HG03457 (cell line): ENCODE data around the gene PKP4.
"Not testable (repeated sequence)": the region's sequence is repeated elsewhere in the genome, so short reads cannot be mapped to it uniquely, and the experiment has no call there.

ENCODE experiments used
- ATAC-seq: cut with Tn5 transposase; IDR thresholded peaks from one replicate; pipeline ENCODE4 v1.9.1; 2021; ENCODE audit warnings: moderate number of reproducible peaks; ENCODE audit not compliant: unreplicated experiment

PKP4 gene, protein sequence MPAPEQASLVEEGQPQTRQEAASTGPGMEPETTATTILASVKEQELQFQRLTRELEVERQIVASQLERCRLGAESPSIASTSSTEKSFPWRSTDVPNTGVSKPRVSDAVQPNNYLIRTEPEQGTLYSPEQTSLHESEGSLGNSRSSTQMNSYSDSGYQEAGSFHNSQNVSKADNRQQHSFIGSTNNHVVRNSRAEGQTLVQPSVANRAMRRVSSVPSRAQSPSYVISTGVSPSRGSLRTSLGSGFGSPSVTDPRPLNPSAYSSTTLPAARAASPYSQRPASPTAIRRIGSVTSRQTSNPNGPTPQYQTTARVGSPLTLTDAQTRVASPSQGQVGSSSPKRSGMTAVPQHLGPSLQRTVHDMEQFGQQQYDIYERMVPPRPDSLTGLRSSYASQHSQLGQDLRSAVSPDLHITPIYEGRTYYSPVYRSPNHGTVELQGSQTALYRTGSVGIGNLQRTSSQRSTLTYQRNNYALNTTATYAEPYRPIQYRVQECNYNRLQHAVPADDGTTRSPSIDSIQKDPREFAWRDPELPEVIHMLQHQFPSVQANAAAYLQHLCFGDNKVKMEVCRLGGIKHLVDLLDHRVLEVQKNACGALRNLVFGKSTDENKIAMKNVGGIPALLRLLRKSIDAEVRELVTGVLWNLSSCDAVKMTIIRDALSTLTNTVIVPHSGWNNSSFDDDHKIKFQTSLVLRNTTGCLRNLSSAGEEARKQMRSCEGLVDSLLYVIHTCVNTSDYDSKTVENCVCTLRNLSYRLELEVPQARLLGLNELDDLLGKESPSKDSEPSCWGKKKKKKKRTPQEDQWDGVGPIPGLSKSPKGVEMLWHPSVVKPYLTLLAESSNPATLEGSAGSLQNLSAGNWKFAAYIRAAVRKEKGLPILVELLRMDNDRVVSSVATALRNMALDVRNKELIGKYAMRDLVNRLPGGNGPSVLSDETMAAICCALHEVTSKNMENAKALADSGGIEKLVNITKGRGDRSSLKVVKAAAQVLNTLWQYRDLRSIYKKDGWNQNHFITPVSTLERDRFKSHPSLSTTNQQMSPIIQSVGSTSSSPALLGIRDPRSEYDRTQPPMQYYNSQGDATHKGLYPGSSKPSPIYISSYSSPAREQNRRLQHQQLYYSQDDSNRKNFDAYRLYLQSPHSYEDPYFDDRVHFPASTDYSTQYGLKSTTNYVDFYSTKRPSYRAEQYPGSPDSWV

DNA sequence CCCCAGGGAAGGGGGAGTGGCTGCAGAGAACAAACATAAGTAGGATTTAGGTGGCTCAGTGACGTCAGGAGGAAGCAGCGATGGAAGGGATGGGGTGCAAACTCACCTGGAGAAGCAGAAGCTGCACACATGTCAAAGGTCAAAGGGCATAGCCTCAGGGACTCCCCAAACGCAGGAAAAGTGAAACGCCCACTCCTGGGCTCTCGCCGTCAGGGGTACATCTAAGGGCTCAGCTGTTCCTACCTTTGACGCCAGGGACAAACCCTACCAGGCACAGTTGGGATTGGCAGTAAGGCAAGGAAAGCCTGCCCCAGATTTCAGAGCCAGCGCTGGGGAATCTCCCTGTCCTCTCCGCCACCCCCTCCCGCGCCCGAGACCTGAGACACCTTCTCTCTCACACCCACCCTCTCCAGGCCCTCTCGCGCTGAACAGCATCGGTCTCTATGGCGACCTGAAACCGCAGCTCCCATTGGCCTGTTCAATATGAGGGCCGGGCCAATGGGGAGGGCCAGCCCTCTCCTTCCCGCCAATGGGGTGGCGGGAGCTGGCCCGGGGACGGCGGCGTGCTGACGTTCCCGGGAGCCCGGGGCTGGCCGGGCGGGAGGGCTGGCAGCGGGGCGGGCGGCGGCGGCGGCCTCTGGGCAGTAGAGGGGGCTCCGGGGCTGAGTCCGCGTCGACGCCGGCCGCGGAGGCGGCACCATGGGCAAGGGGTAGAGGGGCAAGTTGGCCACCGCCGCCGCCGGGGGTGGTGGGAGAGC lies at the start of gene PKP4, which contains the start of gene CCDC148:
Gene PKP4, plus strand, starts transcription at position 644 of the 758 bp plus-strand sequence. CDS start 76,233 bp downstream, outside the sequence.
Gene CCDC148, minus strand, starts transcription at position 445 of the 758 bp plus-strand sequence. Its CDS starts 314 bp downstream, at position 131.
- peak; percentile 95 for ATAC-seq

- ATAC-seq: no peak
Measured at GRCh38 chr2:158407031-158407430, 49.7 kb upstream of the PKP4 start.

DNA sequence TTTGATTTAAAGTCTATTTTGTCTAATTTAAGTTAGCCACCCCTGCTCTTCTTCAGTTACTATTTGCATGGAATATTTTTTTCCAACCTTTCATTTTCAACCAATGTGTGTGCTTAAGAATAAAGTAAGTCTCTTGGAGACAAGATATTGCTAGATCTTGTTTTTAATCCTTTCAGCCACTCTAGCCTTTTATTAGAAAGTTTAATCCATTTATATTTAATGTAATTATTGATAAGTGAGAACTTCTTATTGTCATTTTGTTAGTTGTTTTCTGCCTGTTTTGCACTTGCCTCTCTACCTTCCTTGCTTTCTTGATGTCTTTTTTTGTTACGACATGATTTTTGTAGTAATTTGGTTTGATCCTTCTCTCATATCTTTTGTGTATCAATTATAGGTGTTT lies 46.6 kb upstream of the PKP4 start:
- no peak for ATAC-seq

DNA sequence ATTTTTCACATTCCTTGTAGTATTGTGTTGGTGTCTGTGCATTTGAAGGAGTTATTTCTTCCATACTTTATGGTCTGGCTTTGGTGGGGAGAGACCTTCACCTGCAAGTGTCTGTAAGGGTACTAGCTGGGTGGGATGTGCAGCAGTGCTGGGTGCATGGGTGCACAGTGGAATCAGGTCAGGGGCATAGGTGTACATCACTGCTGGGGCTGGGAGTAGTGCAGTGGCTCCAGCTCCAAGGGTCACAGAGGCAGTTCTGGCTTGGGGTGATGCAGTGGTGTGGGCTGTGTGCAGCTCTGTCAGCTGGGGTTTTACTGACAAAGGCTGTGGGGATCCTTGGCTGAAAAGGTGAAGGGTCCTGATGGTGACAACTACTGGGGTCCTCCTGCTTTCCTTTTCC lies 45.0 kb upstream of the PKP4 start:
- no peak for ATAC-seq

DNA sequence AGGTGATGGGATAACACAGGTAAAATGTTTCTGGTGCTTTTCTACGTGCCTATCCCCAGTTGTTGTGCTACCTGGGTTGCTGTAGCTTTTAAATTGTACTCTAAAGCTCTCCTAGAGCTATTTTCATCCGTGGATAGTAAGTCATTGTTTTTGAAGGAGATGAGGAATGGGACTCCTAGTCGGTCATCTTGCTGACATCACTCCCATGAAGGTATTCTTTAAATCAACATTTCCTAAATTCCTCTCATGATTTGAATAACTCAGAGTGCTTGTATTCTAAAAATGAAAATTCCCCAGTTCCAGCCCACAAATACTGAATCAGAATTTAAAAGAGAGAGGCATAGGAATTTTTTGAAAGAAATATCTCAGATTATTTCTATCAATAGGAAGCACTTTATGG lies 44.5 kb upstream of the PKP4 start:
- no peak for ATAC-seq

GRCh38 chr2:158413581-158413980 lies 43.2 kb upstream of the PKP4 start:
- no peak for ATAC-seq

- no peak for ATAC-seq
Measured at GRCh38 chr2:158414538-158414937, 42.2 kb upstream of the PKP4 start.

DNA sequence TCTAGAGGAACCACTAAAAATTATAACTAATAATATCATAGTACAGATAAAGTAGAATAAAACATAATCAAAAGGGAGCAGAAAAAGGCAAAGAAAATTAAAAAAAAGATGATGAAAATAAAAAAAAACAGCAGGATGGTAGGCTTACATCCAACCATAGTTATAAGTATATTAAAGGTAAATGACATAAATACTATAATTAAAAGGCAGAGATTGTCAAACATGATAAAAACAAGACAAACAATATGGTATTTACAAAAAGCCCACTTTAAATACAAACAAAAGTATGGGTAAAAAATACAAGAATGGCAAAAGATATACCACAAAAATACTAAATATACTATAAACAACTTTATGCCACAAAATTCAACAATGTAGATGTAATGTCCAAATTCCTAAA lies 24.6 kb upstream of the PKP4 start:
- no peak for ATAC-seq

GRCh38 chr2:158433716-158434115 lies 23.0 kb upstream of the PKP4 start:
- not testable (repeated sequence) for ATAC-seq

DNA sequence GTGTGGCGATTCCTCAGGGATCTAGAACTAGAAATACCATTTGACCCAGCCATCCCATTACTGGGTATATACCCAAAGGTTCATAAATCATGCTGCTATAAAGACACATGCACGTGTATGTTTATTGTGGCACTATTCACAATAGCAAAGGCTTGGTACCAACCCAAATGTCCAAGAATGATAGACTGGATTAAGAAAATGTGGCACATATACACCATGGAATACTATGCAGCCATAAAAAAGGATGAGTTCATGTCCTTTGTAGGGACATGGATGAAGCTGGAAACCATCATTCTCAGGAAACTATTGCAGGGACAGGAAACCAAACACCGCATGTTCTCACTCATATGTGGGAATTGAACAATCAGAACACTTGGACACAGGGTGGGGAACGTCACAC lies 17.7 kb upstream of the PKP4 start:
- not testable (repeated sequence) for ATAC-seq

DNA sequence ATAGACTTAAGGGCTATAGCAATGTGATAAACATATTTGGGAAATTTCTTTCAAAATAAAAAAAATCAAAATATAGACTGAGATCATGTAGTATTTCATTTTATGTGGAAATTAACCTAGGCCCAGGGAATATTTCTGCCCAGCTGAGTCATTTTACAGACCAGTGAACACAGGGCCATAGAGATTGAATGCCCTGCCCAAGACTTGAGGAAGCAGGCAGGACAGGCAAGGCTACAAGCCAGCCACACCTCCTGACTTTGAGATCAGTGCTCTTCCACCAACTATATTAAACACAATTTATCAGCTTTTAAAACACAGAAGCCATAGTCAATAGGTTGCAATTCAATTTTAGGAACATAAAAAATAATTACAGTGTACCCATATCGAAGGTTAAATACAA lies 13.1 kb upstream of the PKP4 start:
- ATAC-seq: no peak

- ATAC-seq: peak; percentile 27
Measured at GRCh38 chr2:158457092-158457825, 507 bp downstream of the PKP4 start.

GRCh38 chr2:158457826-158458616 lies 1.3 kb downstream of the PKP4 start:
- ATAC-seq: peak; percentile 41

- ATAC-seq: no peak
Measured at GRCh38 chr2:158458617-158458920, 1.8 kb downstream of the PKP4 start.

- no peak for ATAC-seq
Measured at GRCh38 chr2:158459161-158460003, 2.6 kb downstream of the PKP4 start.

GRCh38 chr2:158460632-158461297 lies 4.0 kb downstream of the PKP4 start:
- no peak for ATAC-seq

- no peak for ATAC-seq
Measured at GRCh38 chr2:158463496-158464095, 6.8 kb downstream of the PKP4 start.
